Islet of Langerhans (tissue), 1 donor: Measurements from ENCODE around the gene MAMSTR.
"Not testable (repeated sequence)": the region's sequence is repeated elsewhere in the genome, so short reads cannot be mapped to it uniquely, and the experiment has no call there.

Experiments
- FAIRE-seq: peaks from one replicate; lab custom pipeline; 2011; peaks lifted over from hg19 to GRCh38; lab: Jason Lieb, UNC

The MAMSTR gene

GRCh38 chr19:48718106-48718505 lies 1.4 kb downstream of the MAMSTR start:
- FAIRE-seq: not testable (repeated sequence)

- no peak for FAIRE-seq
Observed at GRCh38 chr19:48716562-48717291, 2.8 kb downstream of the MAMSTR start.

- no peak for FAIRE-seq
Observed at GRCh38 chr19:48715681-48716171, 3.8 kb downstream of the MAMSTR start.

GRCh38 chr19:48714759-48715675 lies 4.5 kb downstream of the MAMSTR start:
- FAIRE-seq: no peak

DNA sequence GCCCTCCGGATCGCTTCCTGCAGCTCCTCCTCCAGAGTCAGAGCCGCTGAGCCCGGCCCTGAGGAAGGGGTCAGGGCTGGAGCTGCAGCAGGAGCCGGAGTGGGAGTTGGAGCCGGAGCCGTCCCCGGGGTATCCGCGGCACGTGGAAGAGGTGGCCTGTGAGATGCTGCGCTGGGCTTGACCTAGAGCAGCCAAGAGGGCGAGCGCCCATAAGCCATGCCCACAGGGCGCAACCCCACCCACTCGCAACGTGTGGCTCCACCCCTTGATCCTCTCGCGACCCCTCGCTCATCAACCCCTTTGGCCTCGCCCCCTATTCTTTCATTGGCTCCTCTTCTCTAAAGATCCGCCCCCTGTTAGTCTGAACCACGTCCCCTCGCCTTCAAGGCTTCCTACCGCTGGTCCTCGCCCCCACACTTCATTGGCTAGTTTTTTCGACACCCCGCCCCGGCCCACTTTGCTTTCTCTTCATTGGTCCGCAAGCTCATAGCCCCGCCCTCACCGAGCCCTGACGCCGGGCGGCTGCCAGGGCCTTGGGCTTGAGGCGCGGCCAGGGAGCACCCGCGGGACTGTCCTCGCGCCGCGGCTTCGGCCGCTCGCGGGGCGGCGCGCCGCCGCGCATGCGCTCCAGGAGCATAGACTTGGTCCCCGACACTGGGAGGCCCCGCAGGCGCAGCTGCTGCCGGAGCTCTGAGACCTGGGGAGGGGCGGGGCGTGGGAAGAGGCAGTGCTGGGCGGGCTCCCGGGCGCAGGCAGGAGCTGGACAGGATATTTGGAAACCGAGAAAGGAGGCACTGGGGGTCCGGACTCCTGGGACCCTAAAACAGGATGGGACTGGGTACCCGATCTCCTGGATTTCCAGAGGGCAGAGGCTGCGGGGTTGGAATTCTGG lies 5.4 kb downstream of the MAMSTR start:
- FAIRE-seq: peak; percentile 81

DNA sequence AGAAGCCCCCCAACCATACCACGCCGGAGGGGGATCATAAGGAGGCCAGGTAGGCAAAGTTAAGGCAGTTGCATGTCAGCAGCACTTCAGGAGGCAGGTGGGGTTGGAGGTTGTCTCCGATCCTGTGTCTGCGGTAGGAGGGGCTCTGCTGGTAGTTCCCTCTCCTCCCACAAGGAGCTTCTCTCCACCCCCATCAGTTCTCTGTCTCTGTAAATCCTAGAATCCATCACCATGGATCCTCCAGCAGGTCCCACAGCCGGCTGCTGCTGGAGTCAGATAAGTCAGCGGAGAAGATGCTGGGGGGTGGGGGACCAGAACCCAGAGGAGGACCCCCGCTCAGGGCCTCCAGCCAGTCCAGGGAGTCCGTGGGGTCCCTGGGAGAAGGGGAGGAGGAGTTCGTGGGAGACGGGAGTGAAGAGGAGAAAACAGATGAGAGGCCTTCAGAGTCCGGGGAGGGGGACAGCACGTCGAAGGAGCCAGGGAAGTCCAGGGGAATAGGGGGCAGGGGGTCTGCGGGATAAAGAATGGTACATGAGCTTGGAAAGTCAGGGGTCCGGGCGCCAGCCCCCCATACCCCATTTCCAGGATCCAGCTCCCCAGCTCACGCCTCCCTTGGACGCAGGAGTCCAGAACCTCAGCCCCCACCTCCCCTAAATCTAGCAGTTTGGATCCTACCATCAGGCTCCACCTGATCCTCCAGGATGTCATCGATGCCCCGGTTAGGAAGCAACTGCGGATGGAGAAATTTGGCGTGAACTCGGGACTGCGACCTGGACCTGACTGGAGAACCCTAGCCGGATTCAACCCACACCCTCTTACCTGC lies 6.3 kb downstream of the MAMSTR start:
- no peak for FAIRE-seq

DNA sequence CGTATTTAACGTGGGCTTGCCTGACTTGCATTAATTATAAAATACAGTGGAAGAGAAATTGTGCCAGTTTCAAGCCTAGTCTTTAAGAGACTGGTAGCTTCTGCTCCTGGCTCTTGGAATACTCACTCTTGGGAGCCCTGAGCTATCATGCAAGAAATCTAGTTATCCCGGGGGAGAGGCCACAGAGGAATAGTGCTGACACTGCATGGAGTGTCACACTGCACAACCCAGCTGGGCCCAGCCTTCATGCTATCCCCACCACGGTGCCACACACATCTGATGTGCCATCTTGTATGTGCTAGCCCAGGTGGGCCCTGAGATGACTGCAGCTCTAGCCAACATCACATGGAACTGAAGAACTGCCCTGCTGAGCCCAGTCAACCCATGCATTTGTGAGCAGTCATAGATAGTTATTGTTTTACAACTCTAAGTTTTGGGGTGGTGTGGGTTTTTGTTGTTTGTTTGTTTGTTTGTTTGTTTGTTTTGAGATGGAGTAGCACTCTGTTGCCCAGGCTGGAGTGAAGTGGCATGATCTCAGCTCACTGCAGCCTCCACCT lies 8.3 kb downstream of the MAMSTR start:
- no peak for FAIRE-seq

- no peak for FAIRE-seq
Observed at GRCh38 chr19:48708471-48708870, 11.1 kb downstream of the MAMSTR start.

GRCh38 chr19:48705431-48705830 lies 14.1 kb downstream of the MAMSTR start:
- no peak for FAIRE-seq

DNA sequence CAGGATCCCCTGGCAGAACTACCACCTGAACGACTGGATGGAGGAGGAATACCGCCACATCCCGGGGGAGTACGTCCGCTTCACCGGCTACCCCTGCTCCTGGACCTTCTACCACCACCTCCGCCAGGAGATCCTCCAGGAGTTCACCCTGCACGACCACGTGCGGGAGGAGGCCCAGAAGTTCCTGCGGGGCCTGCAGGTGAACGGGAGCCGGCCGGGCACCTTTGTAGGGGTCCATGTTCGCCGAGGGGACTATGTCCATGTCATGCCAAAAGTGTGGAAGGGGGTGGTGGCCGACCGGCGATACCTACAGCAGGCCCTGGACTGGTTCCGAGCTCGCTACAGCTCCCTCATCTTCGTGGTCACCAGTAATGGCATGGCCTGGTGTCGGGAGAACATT lies 16.2 kb downstream of the MAMSTR start:
- no peak for FAIRE-seq

GRCh38 chr19:48702701-48703100 lies 16.8 kb downstream of the MAMSTR start:
- no peak for FAIRE-seq

DNA sequence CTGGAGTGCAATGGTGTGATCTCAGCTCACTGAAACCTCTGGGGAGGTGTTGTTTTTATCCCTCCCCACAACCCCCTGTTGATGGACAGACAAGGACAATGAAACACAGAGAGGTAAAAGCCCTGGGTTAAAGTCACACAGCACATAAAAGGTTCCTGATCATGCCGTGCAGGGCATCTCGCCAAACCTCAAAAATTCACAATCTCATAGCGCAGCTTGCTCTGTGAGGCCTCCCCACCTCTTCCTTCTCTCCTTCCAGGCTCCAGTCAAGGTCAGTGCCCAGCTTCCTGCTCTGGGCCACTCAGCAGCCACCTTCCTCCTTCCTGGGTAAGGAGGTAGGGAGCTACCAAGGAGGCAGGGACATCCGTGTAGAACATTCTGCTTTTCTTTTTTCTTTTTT lies 21.5 kb downstream of the MAMSTR start:
- no peak for FAIRE-seq

GRCh38 chr19:48696353-48697010 lies 23.0 kb downstream of the MAMSTR start:
- FAIRE-seq: no peak

- FAIRE-seq: no peak
Observed at GRCh38 chr19:48695743-48696352, 23.7 kb downstream of the MAMSTR start, which contains the start of gene FUT2. FUT2 (plus strand) TSS chr19:48695971; CDS start chr19:48702957, 6,986 bp downstream.

- not testable (repeated sequence) for FAIRE-seq
Observed at GRCh38 chr19:48693629-48694028, 25.9 kb downstream of the MAMSTR start.

GRCh38 chr19:48689449-48689848 lies 30.1 kb downstream of the MAMSTR start:
- FAIRE-seq: no peak

- no peak for FAIRE-seq
Observed at GRCh38 chr19:48687776-48688175, 31.7 kb downstream of the MAMSTR start.

- FAIRE-seq: not testable (repeated sequence)
Observed at GRCh38 chr19:48686637-48687036, 32.9 kb downstream of the MAMSTR start.

- no peak for FAIRE-seq
Observed at GRCh38 chr19:48686088-48686487, 33.4 kb downstream of the MAMSTR start.

GRCh38 chr19:48685583-48685982 lies 33.9 kb downstream of the MAMSTR start:
- FAIRE-seq: no peak
